CD4-positive, alpha-beta memory T cell (primary cell): ENCODE measurements around the gene DISP2. TPM values are rescaled to one million over a fixed set of nuclear protein-coding genes. Genes with fewer than 3 reads are reported as not detected.

ENCODE experiments used
- CTCF ChIA-PET: fragments of 350-600 bp; sonication (Branson Sonifier 250); formaldehyde crosslinking; loops from one replicate; lab custom pipeline; 2021; ENCODE audit warnings: inconsistent platforms; ENCODE audit not compliant: partially characterized antibody; lab: Charles Lee
- POLR2A ChIA-PET: fragments of 350-600 bp; sonication (Branson Sonifier 250); formaldehyde crosslinking; loops from one replicate; lab custom pipeline; 2021; ENCODE audit not compliant: partially characterized antibody; lab: Charles Lee
- DNase-seq, 5 donors: peaks; one replicate each; pipeline versions ENCODE4 v3.0.0 to v3.0.0-alpha.2; 2020 to 2022; ENCODE audit warnings: mixed read lengths in 1 of 5
- H3K27ac ChIP-seq: one replicate; pipeline ENCODE4 v1.7.0; 2013; ENCODE audit warnings: low read depth, low read length
- H3K27me3 ChIP-seq: 2 replicates; pipeline ENCODE4 v1.7.0; 2013; ENCODE audit warnings: mild to moderate bottlenecking, low read length, moderate library complexity; ENCODE audit not compliant: insufficient read depth
- H3K36me3 ChIP-seq: 2 replicates; pipeline ENCODE4 v1.7.0; 2013; ENCODE audit warnings: mild to moderate bottlenecking, low read length, moderate library complexity; ENCODE audit not compliant: insufficient read depth
- H3K4me1 ChIP-seq: 2 replicates; pipeline ENCODE4 v1.7.0; 2013; ENCODE audit warnings: mild to moderate bottlenecking, low read length, moderate library complexity; ENCODE audit not compliant: insufficient read depth
- H3K4me3 ChIP-seq, 2 donors: one replicate each; pipeline ENCODE4 v1.7.0; 2013; ENCODE audit warnings: low read length in 2 of 2, mild to moderate bottlenecking in 1 of 2
- H3K9me3 ChIP-seq, 2 donors: one replicate each; pipeline ENCODE4 v1.7.0; 2013; ENCODE audit warnings: low read length in 2 of 2, control low read depth in 1 of 2; ENCODE audit not compliant: control insufficient read depth in 1 of 2
- H3K27ac Mint-ChIP-seq, 7 donors: one replicate each; pipeline ENCODE4 v1.8.0; 2020 to 2021; ENCODE audit warnings: mixed read lengths in 7 of 7, mild to moderate bottlenecking in 6 of 7, inconsistent platforms in 3 of 7, moderate library complexity in 3 of 7
- H3K27me3 Mint-ChIP-seq, 2 donors: one replicate each; pipeline ENCODE4 v1.8.0; 2020 to 2021; ENCODE audit warnings: mixed read lengths in 2 of 2
- H3K36me3 Mint-ChIP-seq, 2 donors: one replicate each; pipeline ENCODE4 v1.8.0; 2020 to 2021; ENCODE audit warnings: mixed read lengths in 2 of 2, inconsistent platforms in 1 of 2, mild to moderate bottlenecking in 1 of 2
- H3K4me1 Mint-ChIP-seq, 4 donors: one replicate each; pipeline ENCODE4 v1.8.0; 2020 to 2021; ENCODE audit warnings: mixed read lengths in 4 of 4, mild to moderate bottlenecking in 1 of 4
- H3K4me3 Mint-ChIP-seq, 8 donors: one replicate each; pipeline ENCODE4 v1.8.0; 2020 to 2021; ENCODE audit warnings: mixed read lengths in 8 of 8, mild to moderate bottlenecking in 7 of 8, moderate library complexity in 6 of 8, inconsistent platforms in 3 of 8
- H3K9me3 Mint-ChIP-seq, 8 donors: one replicate each; pipeline ENCODE4 v1.8.0; 2020 to 2021; ENCODE audit warnings: mixed read lengths in 8 of 8, mild to moderate bottlenecking in 5 of 8, inconsistent platforms in 3 of 8, moderate library complexity in 1 of 8
- intact Hi-C: fragments of 100-400 bp; cut with micrococcal nuclease; formaldehyde crosslinking; loops from one replicate; pipeline ENCODE4 v1.15.1; 2023
- polyA plus RNA-seq, 2 donors: library from polyadenylated mRNA; unstranded; fragments of 300-500 nt; fragmentation: Illumina TruSeq; gene quantifications; one replicate each; pipeline ENCODE4 v1.2.3, GENCODE V29; 2021
- total RNA-seq, 2 experiments: library from RNA; stranded (reverse); gene quantifications; one replicate each; pipeline ENCODE4 v1.2.3, GENCODE V29; 2021

DISP2 gene
- total and polyA plus RNA-seq, 4 experiments from 2014 or later: 0.03 to 0.23 (median 0.05) TPM; not detected in 1

DNA sequence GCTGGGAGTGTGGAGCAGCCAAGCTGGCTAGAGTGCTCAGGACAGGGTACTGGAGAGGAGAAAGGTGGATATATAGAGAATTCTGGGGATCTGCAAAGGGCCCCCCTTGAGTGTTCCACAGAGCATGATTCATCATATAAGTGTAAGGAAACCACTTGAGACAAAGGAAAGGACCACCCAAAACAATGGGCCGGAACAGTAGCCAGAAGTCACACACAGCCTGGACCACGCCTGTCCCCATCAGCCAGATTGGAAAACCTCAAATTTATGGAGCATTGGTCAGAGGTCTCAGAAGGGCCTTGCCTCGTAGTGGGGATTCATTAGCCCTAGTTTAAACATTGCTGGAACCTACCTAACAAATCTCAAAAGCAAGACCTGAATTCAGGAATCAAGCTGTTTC lies 19.6 kb downstream of the DISP2 start:
- POLR2A ChIA-PET: no interaction called here
- H3K4me3 Mint-ChIP-seq: no peak overlapping the region

DNA sequence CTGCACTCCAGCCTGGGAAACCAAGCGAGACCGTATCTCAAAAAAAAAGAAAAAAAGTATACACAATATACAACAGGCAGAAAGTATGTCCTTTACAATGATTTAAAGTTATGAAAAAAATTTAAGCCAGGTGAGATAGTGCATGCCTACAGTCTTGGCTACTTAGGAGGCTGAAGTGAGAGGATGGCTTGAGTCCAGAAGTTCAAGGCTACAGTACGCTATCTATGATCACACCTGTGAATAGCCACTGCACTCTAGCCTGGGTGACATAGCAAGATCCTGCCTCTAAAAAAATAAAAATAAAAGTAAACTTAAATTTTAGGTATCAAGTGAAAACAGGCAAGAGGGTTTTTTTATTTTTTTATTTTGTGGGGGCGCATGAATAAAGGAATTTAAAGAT lies 21.4 kb downstream of the DISP2 start:
- DNase-seq: no peak
- Histone ChIP-seq H3K4me1 (peaks cover 11% of the 10 kb centered on the region), H3K27me3 (no peaks in the 10 kb centered on the region), H3K27ac (no peak overlapping the region), H3K4me3 (no peak overlapping the region), H3K36me3 (no peaks in the 10 kb centered on the region), H3K9me3 (no peaks in the 10 kb centered on the region)
- POLR2A ChIA-PET: no interaction called here
- peaks cover 0 to 2% of the 10 kb centered on the region in 2 donors for H3K36me3 Mint-ChIP-seq
- H3K27me3 Mint-ChIP-seq: peaks cover 0 to 2% of the 10 kb centered on the region in 2 donors
- no peak overlapping the region for H3K4me3 Mint-ChIP-seq
- H3K9me3 Mint-ChIP-seq: no peaks in the 10 kb centered on the region
- peaks cover 10 to 16% (median 15%) of the 10 kb centered on the region in 4 donors for H3K4me1 Mint-ChIP-seq
- intact Hi-C loops: no loop called here
- no peak overlapping the region for H3K27ac Mint-ChIP-seq
- CTCF ChIA-PET: interaction anchor here (5.8 kb wide), 1 partner anchor 10 kb away, joined by 48 read pairs; no protein-coding TSS in a partner anchor

More for the DNA sequence above, 19.6 kb downstream of the DISP2 start:
- H3K9me3 ChIP-seq: no peaks in the 10 kb centered on the region
- no peak overlapping the region for H3K27ac ChIP-seq
- Mint-ChIP-seq H3K9me3 (no peaks in the 10 kb centered on the region), H3K36me3 (no peaks in the 10 kb centered on the region), H3K4me1 (peaks cover 2 to 6% (median 3%) of the 10 kb centered on the region in 4 donors), H3K27me3 (peaks cover 0 to 2% of the 10 kb centered on the region in 2 donors), H3K27ac (no peak overlapping the region)
- no peak for DNase-seq
- no peaks in the 10 kb centered on the region for H3K27me3 ChIP-seq
- H3K36me3 ChIP-seq: no peaks in the 10 kb centered on the region
- peaks cover 3% of the 10 kb centered on the region for H3K4me1 ChIP-seq
- CTCF ChIA-PET: interaction anchor here (3.0 kb wide), 1 partner anchor 9 kb away, joined by 11 read pairs; no protein-coding TSS in a partner anchor
- no peak overlapping the region for H3K4me3 ChIP-seq
- intact Hi-C loops: no loop called here

DNA sequence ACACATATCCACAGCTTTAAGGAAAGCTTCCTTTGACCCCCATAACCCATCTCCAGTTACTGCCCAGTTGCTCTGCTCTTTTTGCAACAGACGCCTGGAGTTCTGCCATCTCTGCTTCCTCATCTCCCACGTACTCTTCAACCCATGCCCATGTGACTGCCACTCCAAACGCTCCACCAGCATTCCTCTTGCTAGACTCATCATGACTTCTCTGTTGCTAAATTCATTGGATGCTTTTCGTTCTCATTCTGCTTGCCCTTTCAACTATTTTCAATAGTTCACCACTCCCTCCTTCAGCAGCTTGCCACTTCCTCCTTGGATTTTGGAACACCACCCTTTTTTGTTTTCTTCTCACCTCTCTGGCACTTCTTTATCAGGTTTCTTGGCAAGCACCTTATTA lies 21.8 kb downstream of the DISP2 start:
- Mint-ChIP-seq H3K27me3 (peaks cover 0 to 2% of the 10 kb centered on the region in 2 donors), H3K27ac (peak overlapping the region in 1 of 7 donors; percentile 12), H3K9me3 (no peaks in the 10 kb centered on the region), H3K4me1 (peaks cover 10 to 20% (median 16%) of the 10 kb centered on the region in 4 donors), H3K36me3 (peaks cover 0 to 2% of the 10 kb centered on the region in 2 donors), H3K4me3 (no peak overlapping the region)
- H3K9me3 ChIP-seq: no peaks in the 10 kb centered on the region
- no peak overlapping the region for H3K4me3 ChIP-seq
- CTCF ChIA-PET: interaction anchor here (0.6 to 5.8 kb wide), 2 partner anchors 10 to 200 kb away, joined by 3 to 48 read pairs; no protein-coding TSS in a partner anchor
- H3K27ac ChIP-seq: no peak overlapping the region
- intact Hi-C loops: loop anchor here (5.0 kb wide), 1 partner anchor 1928 kb away; the partner anchor contains the start of gene FAM98B
- H3K27me3 ChIP-seq: no peaks in the 10 kb centered on the region
- DNase-seq: no peak
- no peaks in the 10 kb centered on the region for H3K36me3 ChIP-seq
- POLR2A ChIA-PET: no interaction called here
- H3K4me1 ChIP-seq: peaks cover 11% of the 10 kb centered on the region

DNA sequence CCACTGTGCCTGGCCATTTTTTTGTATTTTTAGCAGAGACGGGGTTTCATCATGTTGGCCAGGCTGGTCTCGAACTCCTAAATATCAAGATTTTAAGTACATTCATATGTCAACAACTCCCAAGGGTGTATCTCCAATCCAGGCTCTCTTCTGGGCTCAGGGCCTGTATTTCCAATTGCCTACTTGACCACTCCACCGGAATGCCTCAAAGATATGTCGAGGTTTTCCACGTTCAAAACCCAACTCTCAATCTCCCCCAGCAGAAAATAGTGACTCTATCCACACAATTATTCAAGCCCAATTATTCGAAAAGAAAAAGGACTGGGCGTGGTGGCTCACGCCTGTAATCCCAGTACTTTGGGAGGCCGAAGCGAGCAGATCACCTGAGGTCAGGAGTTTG lies 22.6 kb downstream of the DISP2 start:
- Histone ChIP-seq H3K27ac (no peak overlapping the region), H3K9me3 (no peaks in the 10 kb centered on the region), H3K27me3 (no peaks in the 10 kb centered on the region), H3K36me3 (no peaks in the 10 kb centered on the region), H3K4me1 (peaks cover 11% of the 10 kb centered on the region), H3K4me3 (no peak overlapping the region)
- H3K4me3 Mint-ChIP-seq: peak overlapping the region in 1 of 8 donors; percentile 13
- H3K4me1 Mint-ChIP-seq: peaks cover 10 to 20% (median 16%) of the 10 kb centered on the region in 4 donors
- H3K36me3 Mint-ChIP-seq: peaks cover 4 to 5% of the 10 kb centered on the region in 2 donors
- H3K9me3 Mint-ChIP-seq: no peaks in the 10 kb centered on the region
- intact Hi-C loops: loop anchor here (5.0 kb wide), 1 partner anchor 1928 kb away; the partner anchor contains the start of gene FAM98B
- ChIA-PET CTCF (interaction anchor here (0.6 to 5.8 kb wide), 2 partner anchors 11 to 201 kb away, joined by 3 to 48 read pairs; no protein-coding TSS in a partner anchor), POLR2A (no interaction called here)
- peak overlapping the region in 1 of 7 donors; percentile 10 for H3K27ac Mint-ChIP-seq
- no peak for DNase-seq
- H3K27me3 Mint-ChIP-seq: peaks cover 0 to 2% of the 10 kb centered on the region in 2 donors

DNA sequence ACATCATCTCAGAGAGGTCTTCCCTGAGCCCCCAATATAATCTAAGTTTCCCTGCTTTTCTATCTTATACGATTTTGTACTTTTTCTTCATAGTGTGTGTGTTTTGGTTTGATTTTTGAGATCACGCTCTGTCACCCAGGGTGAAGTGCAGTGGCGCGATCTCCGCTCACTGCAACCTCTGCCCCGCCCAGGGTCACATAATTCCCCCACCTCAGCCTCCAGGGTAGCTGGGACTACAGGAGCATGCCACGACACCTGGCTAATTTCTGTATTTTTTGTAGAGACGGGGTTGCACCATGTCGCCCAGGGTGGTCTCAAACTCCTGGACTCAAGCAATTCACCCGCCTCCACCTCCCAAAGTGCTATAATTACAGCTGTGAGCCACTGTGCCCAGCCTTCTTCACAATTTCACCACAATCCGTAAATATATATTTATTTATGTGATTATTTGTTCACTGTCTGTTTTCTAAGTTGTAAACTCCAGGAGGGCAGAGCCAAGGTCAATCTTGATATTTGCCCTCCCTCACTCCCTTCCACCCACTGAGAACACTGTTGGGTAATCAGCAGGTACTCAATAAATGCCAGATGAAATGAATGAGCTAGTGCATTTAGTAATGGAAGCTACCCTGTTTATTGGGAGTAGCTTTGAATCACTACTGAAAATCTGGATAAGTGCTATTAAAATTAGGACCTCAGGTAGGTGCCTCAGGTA lies 24.0 kb downstream of the DISP2 start:
- Mint-ChIP-seq H3K4me1 (peaks cover 10 to 20% (median 16%) of the 10 kb centered on the region in 4 donors), H3K9me3 (no peaks in the 10 kb centered on the region), H3K4me3 (peak overlapping the region in 4 of 8 donors; percentile 92 to 99 (median 95)), H3K27me3 (peaks cover 0 to 2% of the 10 kb centered on the region in 2 donors), H3K36me3 (peaks cover 5 to 9% of the 10 kb centered on the region in 2 donors), H3K27ac (peak overlapping the region in 3 of 7 donors; percentile 48 to 86 (median 53))
- intact Hi-C loops: loop anchor here (1.0 to 5.0 kb wide), 4 partner anchors 23 to 1930 kb away; partner anchors contain the start of genes DISP2, FAM98B, INAFM2 and IVD
- peaks cover 8% of the 10 kb centered on the region for H3K36me3 ChIP-seq
- no peak for DNase-seq
- H3K27me3 ChIP-seq: no peaks in the 10 kb centered on the region
- H3K27ac ChIP-seq: no peak overlapping the region
- no peaks in the 10 kb centered on the region for H3K9me3 ChIP-seq
- peaks cover 11% of the 10 kb centered on the region for H3K4me1 ChIP-seq
- CTCF ChIA-PET: interaction anchor here (1.0 to 5.8 kb wide), 6 partner anchors 12 to 103 kb away, joined by 3 to 48 read pairs (median 4); no protein-coding TSS in a partner anchor
- POLR2A ChIA-PET: interaction anchor here (0.8 to 3.0 kb wide), 7 partner anchors 10 to 188 kb away, joined by 3 to 25 read pairs (median 3); partner anchors contain the start of genes IVD, PLCB2 and RPUSD2
- no peak overlapping the region for H3K4me3 ChIP-seq

DNA sequence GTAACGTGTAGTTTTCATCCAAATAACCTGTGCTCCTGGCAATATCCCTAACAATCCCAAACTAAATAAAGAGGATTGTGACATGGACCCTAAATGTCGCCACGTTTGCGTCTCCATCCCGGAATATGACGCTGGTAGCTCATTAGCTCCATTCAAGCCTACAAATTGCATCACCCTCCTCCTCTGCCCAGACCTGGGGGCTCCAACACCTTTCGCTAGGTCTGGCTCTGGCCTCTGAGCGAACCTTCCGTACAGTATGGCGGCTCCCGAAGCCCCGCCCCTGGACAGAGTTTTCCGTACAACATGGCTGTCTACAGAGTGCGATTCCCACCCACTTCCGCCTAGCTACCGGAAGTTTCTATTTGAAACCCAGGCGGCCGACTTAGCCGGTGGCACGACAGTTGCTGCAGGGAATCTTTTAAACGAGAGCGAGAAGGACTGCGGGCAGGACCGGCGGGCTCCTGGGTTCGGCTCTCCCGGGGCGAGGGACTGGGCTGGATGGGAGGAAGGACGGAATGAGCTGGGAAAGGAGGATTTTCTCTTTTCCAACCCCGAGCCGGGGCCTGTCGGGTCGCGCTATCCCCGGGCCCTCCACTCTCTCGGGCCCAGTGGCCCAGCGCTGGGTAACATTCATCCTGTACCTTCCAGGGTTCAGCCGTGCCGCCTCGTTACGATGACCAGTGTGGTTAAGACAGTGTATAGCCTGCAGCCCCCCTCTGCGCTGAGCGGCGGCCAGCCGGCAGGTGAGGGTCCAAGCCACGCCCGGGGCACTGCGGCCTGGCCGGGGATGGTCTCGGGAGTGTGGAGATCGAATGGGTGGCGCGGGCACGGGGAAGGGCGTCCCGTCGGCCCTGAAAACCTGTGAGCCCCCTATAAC lies 24.8 kb downstream of the DISP2 start, which contains the start of gene KNSTRN:
Gene KNSTRN (plus strand): TSS at position 142 of the 877 bp plus-strand sequence. CDS start 115 bp downstream, at position 257.
- Histone ChIP-seq H3K4me1 (peaks cover 11% of the 10 kb centered on the region), H3K4me3 (peak within 1 kb of the TSS; percentile 67 to 88), H3K27ac (peak within 1 kb of the TSS; percentile 69), H3K27me3 (no peaks in the 10 kb centered on the region), H3K36me3 (peaks cover 13% of the 10 kb centered on the region), H3K9me3 (no peaks in the 10 kb centered on the region)
- Mint-ChIP-seq H3K27me3 (peaks cover 0 to 2% of the 10 kb centered on the region in 2 donors), H3K36me3 (peaks cover 10 to 15% of the 10 kb centered on the region in 2 donors), H3K9me3 (no peaks in the 10 kb centered on the region), H3K4me3 (peak within 1 kb of the TSS; percentile 92 to 99 (median 96)), H3K4me1 (peaks cover 10 to 20% (median 16%) of the 10 kb centered on the region in 4 donors), H3K27ac (peak within 1 kb of the TSS; percentile 71 to 93 (median 88))
- intact Hi-C loops: loop anchor here (1.0 to 5.0 kb wide), 4 partner anchors 22 to 1931 kb away; partner anchors contain the start of genes DISP2, FAM98B, INAFM2 and IVD
- POLR2A ChIA-PET: interaction anchor here (0.8 to 3.0 kb wide), 7 partner anchors 11 to 187 kb away, joined by 3 to 25 read pairs (median 3); partner anchors contain the start of genes IVD, PLCB2 and RPUSD2
- DNase-seq: peak; percentile 90 to 95 (median 91)
- CTCF ChIA-PET: interaction anchor here (1.0 to 5.8 kb wide), 7 partner anchors 13 to 104 kb away, joined by 3 to 48 read pairs (median 3); no protein-coding TSS in a partner anchor
